ENCODE results near the gene LIFR.

LIFR gene

GRCh38 chr5:38473008-38473407 lies 83.4 kb downstream of the LIFR start:
- Histone ChIP-seq H3K27ac (ENCODE audit: low read depth, low read length) (no peak overlapping the region), H3K9me3 (ENCODE audit: low read length) (no peaks in the 10 kb centered on the region), H3K36me3 (ENCODE audit: insufficient read depth, low read length) (no peaks in the 10 kb centered on the region), H3K4me3 (ENCODE audit: low read depth in 1 of 2, low read length in 2 of 2) (no peak overlapping the region), H3K27me3 (ENCODE audit: control insufficient read depth in 1 of 2, insufficient read depth in 2 of 2, low read length in 2 of 2) (no peaks in the 10 kb centered on the region), H3K4me1 (ENCODE audit: insufficient read depth, low read length) (peaks cover 8% of the 10 kb centered on the region), H3K9ac (ENCODE audit: low read length) (no peak overlapping the region)

GRCh38 chr5:38472541-38472940 lies 83.9 kb downstream of the LIFR start:
- peaks cover 12% of the 10 kb centered on the region for H3K4me1 ChIP-seq (ENCODE audit: insufficient read depth, low read length)

GRCh38 chr5:38471709-38472108 lies 84.7 kb downstream of the LIFR start:
- Histone ChIP-seq H3K4me1 (ENCODE audit: insufficient read depth, low read length) (peaks cover 21% of the 10 kb centered on the region), H3K9me3 (ENCODE audit: low read length) (no peaks in the 10 kb centered on the region), H3K4me3 (ENCODE audit: low read depth in 1 of 2, low read length in 2 of 2) (no peak overlapping the region), H3K36me3 (ENCODE audit: insufficient read depth, low read length) (no peaks in the 10 kb centered on the region), H3K27me3 (ENCODE audit: control insufficient read depth in 1 of 2, insufficient read depth in 2 of 2, low read length in 2 of 2) (no peaks in the 10 kb centered on the region), H3K27ac (ENCODE audit: low read depth, low read length) (no peak overlapping the region), H3K9ac (ENCODE audit: low read length) (no peak overlapping the region)

More at GRCh38 chr5:38472541-38472940, 83.9 kb downstream of the LIFR start:
- Histone ChIP-seq H3K4me3 (ENCODE audit: low read depth in 1 of 2, low read length in 2 of 2) (no peak overlapping the region), H3K36me3 (ENCODE audit: insufficient read depth, low read length) (no peaks in the 10 kb centered on the region), H3K9ac (ENCODE audit: low read length) (no peak overlapping the region), H3K27me3 (ENCODE audit: control insufficient read depth in 1 of 2, insufficient read depth in 2 of 2, low read length in 2 of 2) (no peaks in the 10 kb centered on the region), H3K27ac (ENCODE audit: low read depth, low read length) (no peak overlapping the region), H3K9me3 (ENCODE audit: low read length) (no peaks in the 10 kb centered on the region)

- no peak overlapping the region for H3K9ac ChIP-seq (ENCODE audit: low read length)
- no peaks in the 10 kb centered on the region for H3K27me3 ChIP-seq (ENCODE audit: control insufficient read depth in 1 of 2, insufficient read depth in 2 of 2, low read length in 2 of 2)
- no peaks in the 10 kb centered on the region for H3K36me3 ChIP-seq (ENCODE audit: insufficient read depth, low read length)
- peaks cover 38% of the 10 kb centered on the region for H3K4me1 ChIP-seq (ENCODE audit: insufficient read depth, low read length)
- no peak overlapping the region for H3K4me3 ChIP-seq (ENCODE audit: low read depth in 1 of 2, low read length in 2 of 2)
- no peak overlapping the region for H3K27ac ChIP-seq (ENCODE audit: low read depth, low read length)
- H3K9me3 ChIP-seq (ENCODE audit: low read length): no peaks in the 10 kb centered on the region
These were observed 86.7 kb downstream of the LIFR start for GRCh38 chr5:38469707-38470267.

- Histone ChIP-seq H3K4me1 (ENCODE audit: insufficient read depth, low read length) (peaks cover 44% of the 10 kb centered on the region), H3K36me3 (ENCODE audit: insufficient read depth, low read length) (no peaks in the 10 kb centered on the region), H3K27ac (ENCODE audit: low read depth, low read length) (peak overlapping the region; percentile 63), H3K9ac (ENCODE audit: low read length) (no peak overlapping the region), H3K4me3 (ENCODE audit: low read depth in 1 of 2, low read length in 2 of 2) (no peak overlapping the region), H3K9me3 (ENCODE audit: low read length) (no peaks in the 10 kb centered on the region), H3K27me3 (ENCODE audit: control insufficient read depth in 1 of 2, insufficient read depth in 2 of 2, low read length in 2 of 2) (no peaks in the 10 kb centered on the region)
These were observed 87.3 kb downstream of the LIFR start for GRCh38 chr5:38468978-38469706.

GRCh38 chr5:38468202-38468673 lies 88.2 kb downstream of the LIFR start:
- Histone ChIP-seq H3K36me3 (ENCODE audit: insufficient read depth, low read length) (no peaks in the 10 kb centered on the region), H3K27ac (ENCODE audit: low read depth, low read length) (peak overlapping the region; percentile 10), H3K9ac (ENCODE audit: low read length) (no peak overlapping the region), H3K27me3 (ENCODE audit: control insufficient read depth in 1 of 2, insufficient read depth in 2 of 2, low read length in 2 of 2) (no peaks in the 10 kb centered on the region), H3K4me3 (ENCODE audit: low read depth in 1 of 2, low read length in 2 of 2) (no peak overlapping the region), H3K4me1 (ENCODE audit: insufficient read depth, low read length) (peaks cover 53% of the 10 kb centered on the region), H3K9me3 (ENCODE audit: low read length) (no peaks in the 10 kb centered on the region)

- H3K27me3 ChIP-seq (ENCODE audit: control insufficient read depth in 1 of 2, insufficient read depth in 2 of 2, low read length in 2 of 2): no peaks in the 10 kb centered on the region
- H3K9me3 ChIP-seq (ENCODE audit: low read length): no peaks in the 10 kb centered on the region
- H3K4me3 ChIP-seq (ENCODE audit: low read depth in 1 of 2, low read length in 2 of 2): no peak overlapping the region
- no peaks in the 10 kb centered on the region for H3K36me3 ChIP-seq (ENCODE audit: insufficient read depth, low read length)
- H3K27ac ChIP-seq (ENCODE audit: low read depth, low read length): peak overlapping the region; percentile 10
- peaks cover 60% of the 10 kb centered on the region for H3K4me1 ChIP-seq (ENCODE audit: insufficient read depth, low read length)
- no peak overlapping the region for H3K9ac ChIP-seq (ENCODE audit: low read length)
These were observed 88.9 kb downstream of the LIFR start for GRCh38 chr5:38467353-38468040.

GRCh38 chr5:38466424-38467189 lies 89.8 kb downstream of the LIFR start:
- H3K36me3 ChIP-seq (ENCODE audit: insufficient read depth, low read length): no peaks in the 10 kb centered on the region
- no peaks in the 10 kb centered on the region for H3K27me3 ChIP-seq (ENCODE audit: control insufficient read depth in 1 of 2, insufficient read depth in 2 of 2, low read length in 2 of 2)
- no peak overlapping the region for H3K4me3 ChIP-seq (ENCODE audit: low read depth in 1 of 2, low read length in 2 of 2)
- no peaks in the 10 kb centered on the region for H3K9me3 ChIP-seq (ENCODE audit: low read length)
- H3K9ac ChIP-seq (ENCODE audit: low read length): no peak overlapping the region
- H3K4me1 ChIP-seq (ENCODE audit: insufficient read depth, low read length): peaks cover 60% of the 10 kb centered on the region
- peak overlapping the region; percentile 10 for H3K27ac ChIP-seq (ENCODE audit: low read depth, low read length)

- Histone ChIP-seq H3K27ac (ENCODE audit: low read depth, low read length) (no peak overlapping the region), H3K9ac (ENCODE audit: low read length) (no peak overlapping the region), H3K4me1 (ENCODE audit: insufficient read depth, low read length) (peaks cover 60% of the 10 kb centered on the region), H3K4me3 (ENCODE audit: low read depth in 1 of 2, low read length in 2 of 2) (no peak overlapping the region), H3K27me3 (ENCODE audit: control insufficient read depth in 1 of 2, insufficient read depth in 2 of 2, low read length in 2 of 2) (no peaks in the 10 kb centered on the region), H3K36me3 (ENCODE audit: insufficient read depth, low read length) (no peaks in the 10 kb centered on the region), H3K9me3 (ENCODE audit: low read length) (no peaks in the 10 kb centered on the region)
These were observed 90.6 kb downstream of the LIFR start for GRCh38 chr5:38465702-38466423.

GRCh38 chr5:38465061-38465460 lies 91.4 kb downstream of the LIFR start:
- H3K9ac ChIP-seq (ENCODE audit: low read length): no peak overlapping the region
- no peaks in the 10 kb centered on the region for H3K27me3 ChIP-seq (ENCODE audit: control insufficient read depth in 1 of 2, insufficient read depth in 2 of 2, low read length in 2 of 2)
- H3K27ac ChIP-seq (ENCODE audit: low read depth, low read length): peak overlapping the region; percentile 25
- no peaks in the 10 kb centered on the region for H3K36me3 ChIP-seq (ENCODE audit: insufficient read depth, low read length)
- H3K4me1 ChIP-seq (ENCODE audit: insufficient read depth, low read length): peaks cover 60% of the 10 kb centered on the region
- H3K4me3 ChIP-seq (ENCODE audit: low read depth in 1 of 2, low read length in 2 of 2): no peak overlapping the region
- H3K9me3 ChIP-seq (ENCODE audit: low read length): no peaks in the 10 kb centered on the region
